ENCODE measurements around the gene SIAH3.

Gene SIAH3

GRCh38 chr13:45851171-45851921 is at the start of gene SIAH3:
TSS of gene SIAH3 (minus strand) at chr13:45851753. CDS start at chr13:45851629, 124 bp downstream.
- Histone ChIP-seq H3K27me3 (ENCODE audit: insufficient read depth, low read length) (peaks cover 48% of the 10 kb centered on the region), H3K9me3 (ENCODE audit: insufficient read depth, low read depth, low read length) (no peaks in the 10 kb centered on the region), H3K4me3 (ENCODE audit: low read length) (peak within 1 kb of the TSS; percentile 72), H3K27ac (ENCODE audit: low read length) (no peak within 1 kb of the TSS), H3K36me3 (ENCODE audit: insufficient read depth, low read depth, low read length) (no peaks in the 10 kb centered on the region), H3K4me1 (ENCODE audit: insufficient read depth, low read length) (peaks cover 21% of the 10 kb centered on the region), H3K9ac (ENCODE audit: low read depth, low read length) (peak within 1 kb of the TSS; percentile 10; the same call in 1 of the 2 replicates)

GRCh38 chr13:45899406-45899805 is 47.9 kb upstream of the SIAH3 start:
- Histone ChIP-seq H3K36me3 (ENCODE audit: insufficient read depth, low read depth, low read length) (no peaks in the 10 kb centered on the region), H3K9me3 (ENCODE audit: insufficient read depth, low read depth, low read length) (no peaks in the 10 kb centered on the region), H3K4me1 (ENCODE audit: insufficient read depth, low read length) (no peaks in the 10 kb centered on the region), H3K9ac (ENCODE audit: low read depth, low read length) (no peak overlapping the region), H3K4me3 (ENCODE audit: low read length) (no peak overlapping the region), H3K27me3 (ENCODE audit: insufficient read depth, low read length) (no peaks in the 10 kb centered on the region), H3K27ac (ENCODE audit: low read length) (no peak overlapping the region)

- Histone ChIP-seq H3K4me3 (ENCODE audit: low read length) (no peak overlapping the region), H3K4me1 (ENCODE audit: insufficient read depth, low read length) (no peaks in the 10 kb centered on the region), H3K9ac (ENCODE audit: low read depth, low read length) (no peak overlapping the region), H3K27me3 (ENCODE audit: insufficient read depth, low read length) (no peaks in the 10 kb centered on the region), H3K27ac (ENCODE audit: low read length) (no peak overlapping the region), H3K9me3 (ENCODE audit: insufficient read depth, low read depth, low read length) (no peaks in the 10 kb centered on the region), H3K36me3 (ENCODE audit: insufficient read depth, low read depth, low read length) (no peaks in the 10 kb centered on the region)
These were observed 46.0 kb upstream of the SIAH3 start for GRCh38 chr13:45897562-45897961.

DNA sequence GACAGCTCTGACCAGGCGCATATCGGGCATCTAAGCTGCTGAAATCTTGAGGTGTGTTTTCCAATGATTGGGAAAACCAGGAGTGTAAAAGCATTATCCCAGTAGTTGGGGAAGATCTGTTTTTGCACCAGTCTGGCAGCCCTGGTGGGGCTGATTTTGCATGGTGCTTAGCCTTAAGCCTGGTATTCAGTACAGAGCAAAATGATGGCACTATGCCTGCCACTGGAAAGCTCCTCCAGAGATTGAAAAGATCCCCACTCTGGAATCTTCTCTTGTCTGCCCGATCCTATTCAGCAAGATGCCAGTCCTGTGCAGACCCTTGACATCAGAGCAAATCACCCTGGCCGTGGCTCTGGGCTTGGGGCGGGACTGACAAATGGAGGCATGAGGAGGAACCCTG is 44.7 kb upstream of the SIAH3 start:
- no peak overlapping the region for H3K9ac ChIP-seq (ENCODE audit: low read depth, low read length)
- H3K4me1 ChIP-seq (ENCODE audit: insufficient read depth, low read length): no peaks in the 10 kb centered on the region
- H3K4me3 ChIP-seq (ENCODE audit: low read length): no peak overlapping the region
- no peaks in the 10 kb centered on the region for H3K36me3 ChIP-seq (ENCODE audit: insufficient read depth, low read depth, low read length)
- no peaks in the 10 kb centered on the region for H3K27me3 ChIP-seq (ENCODE audit: insufficient read depth, low read length)
- H3K27ac ChIP-seq (ENCODE audit: low read length): no peak overlapping the region
- H3K9me3 ChIP-seq (ENCODE audit: insufficient read depth, low read depth, low read length): no peaks in the 10 kb centered on the region

GRCh38 chr13:45895881-45896280 is 44.3 kb upstream of the SIAH3 start:
- Histone ChIP-seq H3K27me3 (ENCODE audit: insufficient read depth, low read length) (no peaks in the 10 kb centered on the region), H3K4me3 (ENCODE audit: low read length) (no peak overlapping the region), H3K9ac (ENCODE audit: low read depth, low read length) (no peak overlapping the region), H3K27ac (ENCODE audit: low read length) (no peak overlapping the region), H3K9me3 (ENCODE audit: insufficient read depth, low read depth, low read length) (no peaks in the 10 kb centered on the region), H3K4me1 (ENCODE audit: insufficient read depth, low read length) (no peaks in the 10 kb centered on the region), H3K36me3 (ENCODE audit: insufficient read depth, low read depth, low read length) (no peaks in the 10 kb centered on the region)

DNA sequence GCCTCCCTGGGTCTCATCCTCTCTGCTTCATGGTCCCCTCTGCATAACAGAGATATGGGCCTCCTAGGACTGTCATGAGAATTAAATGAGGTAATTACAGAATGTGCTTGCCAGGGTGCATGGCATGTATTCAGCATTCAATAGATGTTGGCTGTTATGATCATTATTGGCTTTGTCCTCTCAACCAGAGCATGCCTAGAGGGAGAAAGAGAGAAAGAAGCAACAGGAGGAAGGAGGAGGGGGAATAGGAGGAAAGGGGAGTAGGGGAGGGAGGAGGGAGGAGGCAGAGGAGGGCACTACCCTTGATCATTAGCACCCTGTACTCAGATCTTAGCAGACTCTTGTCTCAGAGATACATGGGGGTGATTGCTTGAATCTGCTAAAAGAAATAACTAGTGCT is 41.0 kb upstream of the SIAH3 start:
- no peak overlapping the region for H3K4me3 ChIP-seq (ENCODE audit: low read length)
- H3K27ac ChIP-seq (ENCODE audit: low read length): no peak overlapping the region
- no peaks in the 10 kb centered on the region for H3K9me3 ChIP-seq (ENCODE audit: insufficient read depth, low read depth, low read length)
- no peaks in the 10 kb centered on the region for H3K36me3 ChIP-seq (ENCODE audit: insufficient read depth, low read depth, low read length)
- H3K27me3 ChIP-seq (ENCODE audit: insufficient read depth, low read length): no peaks in the 10 kb centered on the region
- H3K4me1 ChIP-seq (ENCODE audit: insufficient read depth, low read length): no peaks in the 10 kb centered on the region
- no peak overlapping the region for H3K9ac ChIP-seq (ENCODE audit: low read depth, low read length)

DNA sequence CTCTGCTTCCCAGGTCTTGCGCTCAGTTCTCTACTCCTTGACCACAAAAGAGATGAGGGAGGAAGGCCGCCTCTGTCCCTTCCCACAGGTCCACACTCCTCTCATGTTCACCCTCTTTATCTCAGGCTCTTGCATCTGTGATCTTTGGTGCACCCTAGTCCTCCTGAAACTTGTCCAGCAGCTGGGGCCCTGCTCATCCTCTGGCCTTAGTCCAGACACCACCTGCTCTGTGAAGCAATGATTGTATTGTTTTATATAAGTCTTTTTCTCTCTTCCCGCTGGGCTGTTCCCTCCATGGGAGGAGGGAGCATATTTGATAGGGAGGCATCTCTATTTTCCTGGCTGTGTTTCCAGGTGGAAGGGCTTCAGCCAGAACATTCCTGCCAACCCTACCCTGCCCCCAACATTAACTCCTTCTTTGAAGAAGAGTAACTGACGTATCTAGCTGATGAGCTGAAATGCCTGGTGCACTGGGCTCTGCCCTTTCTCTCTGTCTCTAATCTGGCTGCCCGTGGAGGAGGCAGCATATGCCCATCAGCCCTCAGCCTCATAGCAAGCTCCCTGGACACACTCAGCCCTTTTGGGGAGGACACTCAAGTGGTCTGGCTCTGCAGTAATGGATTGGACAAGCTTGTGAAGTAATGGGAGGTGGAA is 38.2 kb upstream of the SIAH3 start:
- Histone ChIP-seq H3K27me3 (ENCODE audit: insufficient read depth, low read length) (no peaks in the 10 kb centered on the region), H3K9me3 (ENCODE audit: insufficient read depth, low read depth, low read length) (no peaks in the 10 kb centered on the region), H3K4me1 (ENCODE audit: insufficient read depth, low read length) (no peaks in the 10 kb centered on the region), H3K36me3 (ENCODE audit: insufficient read depth, low read depth, low read length) (no peaks in the 10 kb centered on the region), H3K27ac (ENCODE audit: low read length) (no peak overlapping the region), H3K4me3 (ENCODE audit: low read length) (no peak overlapping the region), H3K9ac (ENCODE audit: low read depth, low read length) (no peak overlapping the region)

DNA sequence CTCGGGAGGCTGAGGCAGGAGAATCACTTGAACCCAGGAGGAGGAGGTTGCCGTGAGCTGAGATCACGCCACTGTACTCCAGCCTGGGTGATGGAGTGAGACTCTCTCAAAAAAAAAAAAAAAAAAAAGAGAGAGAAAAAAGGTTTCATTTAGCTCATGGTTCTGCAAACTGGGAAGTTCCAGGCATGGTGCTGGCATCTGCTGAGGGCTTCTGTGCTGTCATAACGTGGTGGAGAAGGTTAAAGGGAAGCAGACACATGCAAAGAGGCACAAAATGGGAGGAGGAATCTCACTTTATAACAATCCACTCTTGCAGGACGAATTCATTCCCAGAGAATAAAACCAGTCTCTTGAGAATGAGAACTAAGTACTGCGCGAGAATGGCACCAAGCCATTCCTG is 34.9 kb upstream of the SIAH3 start:
- peaks cover 2% of the 10 kb centered on the region; the same call in 1 of the 2 replicates for H3K27me3 ChIP-seq (ENCODE audit: insufficient read depth, low read length)
- H3K9ac ChIP-seq (ENCODE audit: low read depth, low read length): no peak overlapping the region
- no peaks in the 10 kb centered on the region for H3K36me3 ChIP-seq (ENCODE audit: insufficient read depth, low read depth, low read length)
- peaks cover 11% of the 10 kb centered on the region; the same call in 1 of the 2 replicates for H3K4me1 ChIP-seq (ENCODE audit: insufficient read depth, low read length)
- H3K4me3 ChIP-seq (ENCODE audit: low read length): no peak overlapping the region
- H3K9me3 ChIP-seq (ENCODE audit: insufficient read depth, low read depth, low read length): no peaks in the 10 kb centered on the region
- no peak overlapping the region for H3K27ac ChIP-seq (ENCODE audit: low read length)

GRCh38 chr13:45885194-45885593 is 33.6 kb upstream of the SIAH3 start:
- Histone ChIP-seq H3K4me1 (ENCODE audit: insufficient read depth, low read length) (peaks cover 11% of the 10 kb centered on the region; the same call in 1 of the 2 replicates), H3K9ac (ENCODE audit: low read depth, low read length) (no peak overlapping the region), H3K9me3 (ENCODE audit: insufficient read depth, low read depth, low read length) (no peaks in the 10 kb centered on the region), H3K36me3 (ENCODE audit: insufficient read depth, low read depth, low read length) (no peaks in the 10 kb centered on the region), H3K27me3 (ENCODE audit: insufficient read depth, low read length) (peaks cover 4% of the 10 kb centered on the region; the same call in 1 of the 2 replicates), H3K4me3 (ENCODE audit: low read length) (no peak overlapping the region), H3K27ac (ENCODE audit: low read length) (no peak overlapping the region)

DNA sequence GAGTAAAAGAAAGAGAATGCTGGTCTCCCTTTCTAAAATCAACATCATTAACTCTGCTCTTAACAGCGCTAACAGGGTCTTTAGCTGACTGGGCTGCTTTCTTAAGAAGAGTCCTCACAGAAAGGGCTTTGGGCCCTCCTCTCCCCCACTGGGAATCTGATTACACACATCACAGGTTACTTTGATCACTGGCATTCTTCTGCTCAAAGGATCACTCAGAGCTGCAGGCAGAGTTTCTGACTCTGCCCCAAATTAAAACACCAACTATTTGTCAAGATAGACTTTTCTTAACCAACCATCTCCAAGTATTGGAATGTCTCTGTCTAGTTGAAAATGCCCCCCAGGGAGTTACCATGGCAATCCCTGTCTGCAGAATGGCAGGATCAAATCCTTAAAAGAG is 31.1 kb upstream of the SIAH3 start:
- no peak overlapping the region for H3K27ac ChIP-seq (ENCODE audit: low read length)

DNA sequence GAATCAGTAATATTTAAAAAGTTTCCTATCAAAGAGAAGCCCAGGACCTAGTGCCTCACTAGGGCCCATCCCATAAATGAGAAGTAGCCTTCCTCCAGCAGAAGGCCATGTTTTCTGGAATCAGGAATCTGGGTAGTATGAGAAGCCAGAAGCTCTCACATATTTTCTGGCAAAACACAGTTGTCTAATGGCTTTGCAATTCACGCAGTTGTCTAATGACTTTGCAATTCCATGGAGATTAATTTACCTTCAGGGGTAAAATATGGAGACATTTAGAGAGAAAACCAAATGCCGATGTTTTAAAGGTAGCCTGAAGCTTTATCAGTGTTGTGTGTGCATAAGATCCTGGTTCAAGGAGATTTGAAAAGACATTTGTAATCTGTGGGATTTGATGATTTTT is 29.8 kb upstream of the SIAH3 start:
- H3K9me3 ChIP-seq (ENCODE audit: insufficient read depth, low read depth, low read length): no peaks in the 10 kb centered on the region
- no peak overlapping the region for H3K27ac ChIP-seq (ENCODE audit: low read length)
- no peaks in the 10 kb centered on the region for H3K36me3 ChIP-seq (ENCODE audit: insufficient read depth, low read depth, low read length)
- peaks cover 21% of the 10 kb centered on the region for H3K27me3 ChIP-seq (ENCODE audit: insufficient read depth, low read length)
- peaks cover 11% of the 10 kb centered on the region; the same call in 1 of the 2 replicates for H3K4me1 ChIP-seq (ENCODE audit: insufficient read depth, low read length)
- H3K4me3 ChIP-seq (ENCODE audit: low read length): no peak overlapping the region
- H3K9ac ChIP-seq (ENCODE audit: low read depth, low read length): no peak overlapping the region

More for the DNA sequence above, 31.1 kb upstream of the SIAH3 start:
- Histone ChIP-seq H3K9ac (ENCODE audit: low read depth, low read length) (no peak overlapping the region), H3K4me3 (ENCODE audit: low read length) (no peak overlapping the region), H3K4me1 (ENCODE audit: insufficient read depth, low read length) (peaks cover 11% of the 10 kb centered on the region; the same call in 1 of the 2 replicates), H3K9me3 (ENCODE audit: insufficient read depth, low read depth, low read length) (no peaks in the 10 kb centered on the region), H3K27me3 (ENCODE audit: insufficient read depth, low read length) (peaks cover 21% of the 10 kb centered on the region), H3K36me3 (ENCODE audit: insufficient read depth, low read depth, low read length) (no peaks in the 10 kb centered on the region)

GRCh38 chr13:45880242-45880641 is 28.7 kb upstream of the SIAH3 start:
- Histone ChIP-seq H3K9ac (ENCODE audit: low read depth, low read length) (no peak overlapping the region), H3K36me3 (ENCODE audit: insufficient read depth, low read depth, low read length) (no peaks in the 10 kb centered on the region)

More at GRCh38 chr13:45880242-45880641, 28.7 kb upstream of the SIAH3 start:
- Histone ChIP-seq H3K4me3 (ENCODE audit: low read length) (no peak overlapping the region), H3K27ac (ENCODE audit: low read length) (no peak overlapping the region), H3K9me3 (ENCODE audit: insufficient read depth, low read depth, low read length) (no peaks in the 10 kb centered on the region), H3K4me1 (ENCODE audit: insufficient read depth, low read length) (peaks cover 11% of the 10 kb centered on the region; the same call in 1 of the 2 replicates), H3K27me3 (ENCODE audit: insufficient read depth, low read length) (peaks cover 21% of the 10 kb centered on the region)

All from iPS-20b (cell line).